Endodermal cell (in vitro differentiated cells): ENCODE measurements around the gene OMP. TPM values are rescaled to one million over a fixed set of nuclear protein-coding genes. Genes with fewer than 3 reads are reported as not detected.

Source experiments
- DNase-seq: peaks from one replicate; pipeline ENCODE4 v3.0.0-alpha.2; 2017
- H3K27ac ChIP-seq: 2 replicates; pipeline ENCODE4 v1.5.1; 2013; ENCODE audit warnings: mild to moderate bottlenecking, low read depth, low read length, moderate library complexity
- H3K27me3 ChIP-seq: 2 replicates; pipeline ENCODE4 v1.6.1; 2013; ENCODE audit warnings: mild to moderate bottlenecking, low read length, moderate library complexity; ENCODE audit not compliant: insufficient read depth, control insufficient read depth, poor library complexity, severe bottlenecking
- H3K36me3 ChIP-seq: 2 replicates; pipeline ENCODE4 v1.7.0; 2013; ENCODE audit warnings: mild to moderate bottlenecking, low read length, moderate library complexity; ENCODE audit not compliant: control insufficient read depth, insufficient read depth
- H3K4me1 ChIP-seq: one replicate; pipeline ENCODE4 v1.7.0; 2013; ENCODE audit warnings: low read length; ENCODE audit not compliant: control insufficient read depth, insufficient read depth
- H3K4me3 ChIP-seq: 2 replicates; pipeline ENCODE4 v1.5.1; 2013; ENCODE audit warnings: mild to moderate bottlenecking, low read length, moderate library complexity
- H3K9ac ChIP-seq: 2 replicates; pipeline ENCODE4 v1.6.1; 2013; ENCODE audit warnings: mild to moderate bottlenecking, low read length, moderate library complexity; ENCODE audit not compliant: poor library complexity, severe bottlenecking; ENCODE audit errors: extremely low read depth
- H3K9me3 ChIP-seq: 2 replicates; pipeline ENCODE4 v1.6.1; 2013; ENCODE audit warnings: mild to moderate bottlenecking, low read length, moderate library complexity; ENCODE audit not compliant: control insufficient read depth
- H3K27ac Mint-ChIP-seq: 2 replicates; pipeline ENCODE4 v1.8.0; 2020; ENCODE audit warnings: mixed read lengths
- H3K27me3 Mint-ChIP-seq: 2 replicates; pipeline ENCODE4 v1.8.0; 2021; ENCODE audit warnings: mild to moderate bottlenecking, mixed read lengths; ENCODE audit not compliant: insufficient read depth
- H3K36me3 Mint-ChIP-seq: 2 replicates; pipeline ENCODE4 v1.8.0; 2020; ENCODE audit warnings: low read depth, mixed read lengths
- H3K4me1 Mint-ChIP-seq: 2 replicates; pipeline ENCODE4 v1.8.0; 2020; ENCODE audit warnings: mixed read lengths
- H3K4me3 Mint-ChIP-seq: 2 replicates; pipeline ENCODE4 v1.8.0; 2020; ENCODE audit warnings: mild to moderate bottlenecking, moderate library complexity, mixed read lengths
- H3K9me3 Mint-ChIP-seq: 2 replicates; pipeline ENCODE4 v1.8.0; 2020; ENCODE audit warnings: mild to moderate bottlenecking, mixed read lengths
- CTCF ChIP-seq: fragments of 200-600 bp; sonication (generic); conservative IDR thresholded peaks from 2 replicates; pipeline ENCODE4 v1.5.0; 2021; ENCODE audit warnings: antibody characterized with exemption, mild to moderate bottlenecking
- WGBS, 2 experiments: methylation state at CpG; one replicate each; pipeline versions ENCODE4 v1.1.5 to v1.1.7; 2013; ENCODE audit warnings: missing lambda C conversion rate in 2 of 2, mixed read lengths in 1 of 2; ENCODE audit not compliant: insufficient coverage in 1 of 2, insufficient read length in 1 of 2; 5-methylcytosine and 5-hydroxymethylcytosine counted together
- total RNA-seq, 2 donors: library from RNA; stranded (reverse); fragmentation: NEBNext Ultra II Directional in 1 of 2; extraction: Animal tissue kit (Norgen Biotek cat#: 25700) in 1 of 2; gene quantifications; 2 replicates in 1 of 2; 3 replicates in 1 of 2; pipeline ENCODE4 v1.2.1, GENCODE V29; 2021

Gene OMP
- total RNA-seq, 2 donors from 2014 or later = 1.6 to 1.7 TPM

GRCh38 chr11:77120571-77120970 is 17.9 kb downstream of the OMP start:
- no peak for TF ChIP-seq CTCF
- H3K9me3 ChIP-seq = no peaks in the 10 kb centered on the region
- no peaks in the 10 kb centered on the region for H3K4me1 ChIP-seq
- Mint-ChIP-seq H3K36me3 (peaks cover 9% of the 10 kb centered on the region), H3K9me3 (no peaks in the 10 kb centered on the region), H3K4me1 (no peaks in the 10 kb centered on the region), H3K27ac (no peak overlapping the region), H3K4me3 (no peak overlapping the region), H3K27me3 (no peaks in the 10 kb centered on the region)
- H3K4me3 ChIP-seq = no peak overlapping the region
- no peak overlapping the region for H3K27ac ChIP-seq
- H3K36me3 ChIP-seq = no peaks in the 10 kb centered on the region
- DNase-seq = no peak
- H3K9ac ChIP-seq = no peak overlapping the region
- 93 to 98% methylated on average over 13 to 19 of the region's 19 CpGs for WGBS, 2 experiments
- H3K27me3 ChIP-seq = no peaks in the 10 kb centered on the region

GRCh38 chr11:77121096-77121640 is 18.5 kb downstream of the OMP start:
- no peaks in the 10 kb centered on the region for H3K9me3 ChIP-seq
- no peak overlapping the region for H3K4me3 ChIP-seq
- H3K9ac ChIP-seq = no peak overlapping the region
- no peak for DNase-seq
- H3K27ac ChIP-seq = no peak overlapping the region
- Mint-ChIP-seq H3K9me3 (no peaks in the 10 kb centered on the region), H3K4me1 (no peaks in the 10 kb centered on the region), H3K36me3 (peaks cover 9% of the 10 kb centered on the region), H3K4me3 (no peak overlapping the region), H3K27me3 (peaks cover under 1% of the 10 kb centered on the region), H3K27ac (no peak overlapping the region)
- H3K36me3 ChIP-seq = no peaks in the 10 kb centered on the region
- WGBS, 2 experiments = 91 to 92% methylated on average over 5 to 10 of the region's 10 CpGs
- no peaks in the 10 kb centered on the region for H3K4me1 ChIP-seq
- H3K27me3 ChIP-seq = no peaks in the 10 kb centered on the region
- TF ChIP-seq CTCF = no peak

- H3K36me3 ChIP-seq = no peaks in the 10 kb centered on the region
- Mint-ChIP-seq H3K4me1 (no peaks in the 10 kb centered on the region), H3K4me3 (no peak overlapping the region), H3K27ac (no peak overlapping the region), H3K36me3 (peaks cover 9% of the 10 kb centered on the region), H3K27me3 (peaks cover 3% of the 10 kb centered on the region), H3K9me3 (no peaks in the 10 kb centered on the region)
- no peak overlapping the region for H3K9ac ChIP-seq
- H3K4me3 ChIP-seq = no peak overlapping the region
- H3K27ac ChIP-seq = no peak overlapping the region
- H3K4me1 ChIP-seq = no peaks in the 10 kb centered on the region
- H3K9me3 ChIP-seq = no peaks in the 10 kb centered on the region
- no peak for DNase-seq
- WGBS, 2 experiments = 90 to 92% methylated on average over 7 to 8 of the region's 8 CpGs
- no peak for TF ChIP-seq CTCF
- no peaks in the 10 kb centered on the region for H3K27me3 ChIP-seq
Observed at GRCh38 chr11:77121876-77122575, 19.4 kb downstream of the OMP start.
